OCI-LY1 (cell line): ENCODE measurements around the gene SLC25A21.

Source experiments
- H2AFZ ChIP-seq: fragments of 200-600 bp; sonication (generic), shearing (Covaris generic); 2 replicates; pipeline ENCODE4 v1.6.0; 2014; ENCODE audit warnings: antibody characterized with exemption, mild to moderate bottlenecking, low read length
- H3F3A ChIP-seq: fragments of 200-600 bp; sonication (generic), shearing (Covaris generic); 2 replicates; pipeline ENCODE4 v1.6.0; 2014; ENCODE audit warnings: mild to moderate bottlenecking, antibody characterized with exemption, low read length, moderate library complexity; ENCODE audit not compliant: insufficient read depth
- H3K27ac ChIP-seq: fragments of 200-600 bp; sonication (generic); 2 replicates; pipeline ENCODE4 v1.5.1; 2014; ENCODE audit warnings: low read length, mixed run types, mild to moderate bottlenecking, low read depth; ENCODE audit not compliant: poor library complexity, severe bottlenecking
- H3K27me3 ChIP-seq: fragments of 200-600 bp; sonication (generic); 2 replicates; pipeline ENCODE4 v1.6.0; 2014; ENCODE audit warnings: antibody characterized with exemption, mild to moderate bottlenecking, low read length, moderate library complexity; ENCODE audit not compliant: insufficient read depth
- H3K36me3 ChIP-seq: fragments of 200-600 bp; sonication (generic); 2 replicates; pipeline ENCODE4 v1.6.1; 2014; ENCODE audit warnings: mild to moderate bottlenecking, antibody characterized with exemption, low read length, moderate library complexity, mixed read lengths; ENCODE audit not compliant: insufficient read depth
- H3K4me1 ChIP-seq: fragments of 200-600 bp; sonication (generic); 2 replicates; pipeline ENCODE4 v1.5.1; 2014; ENCODE audit warnings: mild to moderate bottlenecking, low read length, moderate library complexity; ENCODE audit not compliant: insufficient read depth, severe bottlenecking
- H3K4me2 ChIP-seq: fragments of 200-600 bp; sonication (generic), shearing (Covaris generic); 2 replicates; pipeline ENCODE4 v1.6.1; 2014; ENCODE audit warnings: low read length
- H3K4me3 ChIP-seq: fragments of 200-600 bp; sonication (generic); 2 replicates; pipeline ENCODE4 v1.5.1; 2014; ENCODE audit warnings: low read length, low read depth, mild to moderate bottlenecking, mixed read lengths; ENCODE audit not compliant: poor library complexity, severe bottlenecking
- H3K79me2 ChIP-seq: fragments of 200-600 bp; shearing (Covaris generic); 2 replicates; pipeline ENCODE4 v1.6.1; 2016; ENCODE audit warnings: mixed run types, low read length, mixed read lengths; ENCODE audit not compliant: insufficient read depth
- H3K9ac ChIP-seq: fragments of 200-600 bp; sonication (generic), shearing (Covaris generic); 2 replicates; pipeline ENCODE4 v1.6.1; 2014; ENCODE audit warnings: mild to moderate bottlenecking, low read length, mixed read lengths
- H3K9me2 ChIP-seq: fragments of 200-600 bp; sonication (generic), shearing (Covaris generic); 2 replicates; pipeline ENCODE4 v1.6.1; 2014; ENCODE audit warnings: low read depth, mild to moderate bottlenecking, low read length, mixed read lengths
- H3K9me3 ChIP-seq: fragments of 200-600 bp; shearing (Covaris generic); 2 replicates; pipeline ENCODE4 v1.6.1; 2014; ENCODE audit warnings: low read length, mixed read lengths
- H4K20me1 ChIP-seq: fragments of 200-600 bp; sonication (generic), shearing (Covaris generic); 2 replicates; pipeline ENCODE4 v1.6.0; 2016; ENCODE audit warnings: mild to moderate bottlenecking, low read length; ENCODE audit not compliant: insufficient read depth
- CTCF ChIP-seq: fragments of 200-600 bp; sonication (generic), shearing (Covaris generic); IDR thresholded peaks from 2 replicates; pipeline ENCODE4 v1.5.1; 2017; ENCODE audit warnings: mild to moderate bottlenecking, antibody characterized with exemption, low read length, moderate library complexity, mixed read lengths
- EZH2 ChIP-seq: fragments of 200-600 bp; sonication (generic), shearing (Covaris generic); IDR thresholded peaks from 2 replicates; pipeline ENCODE4 v1.8.0; 2017; ENCODE audit warnings: borderline replicate concordance, mixed run types, mild to moderate bottlenecking, antibody characterized with exemption, low read length, moderate library complexity, mixed read lengths

The SLC25A21 gene

DNA sequence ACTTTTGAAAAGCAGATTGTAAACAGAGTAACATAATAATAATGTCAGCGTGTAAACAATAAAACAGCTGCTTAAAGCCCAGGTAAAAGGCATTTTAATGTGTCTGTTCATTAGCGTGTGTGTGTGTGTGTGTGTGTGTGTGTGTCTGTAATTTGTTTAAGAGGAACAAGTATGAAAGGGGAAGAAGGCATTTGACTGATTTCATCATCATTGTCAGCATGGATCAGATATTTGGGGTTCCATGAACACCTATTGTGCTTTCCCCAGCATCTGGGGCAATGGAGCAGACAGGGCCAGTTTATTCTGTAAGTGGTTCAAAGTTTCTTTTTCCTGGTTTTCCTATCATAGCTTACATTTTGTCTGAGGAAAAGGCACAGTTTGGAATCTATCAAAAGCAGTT lies 28.9 kb downstream of the SLC25A21 start:
- H3K4me3 ChIP-seq, result no peak overlapping the region
- H3K79me2 ChIP-seq, result no peaks in the 10 kb centered on the region
- no peaks in the 10 kb centered on the region for H3K9me2 ChIP-seq
- H3K36me3 ChIP-seq, result no peaks in the 10 kb centered on the region
- no peaks in the 10 kb centered on the region for H3F3A ChIP-seq
- no peak overlapping the region for H3K27ac ChIP-seq
- no peak overlapping the region for H3K9ac ChIP-seq
- no peaks in the 10 kb centered on the region for H4K20me1 ChIP-seq
- H3K4me1 ChIP-seq, result no peaks in the 10 kb centered on the region
- no peak overlapping the region for H3K4me2 ChIP-seq
- H3K27me3 ChIP-seq, result no peaks in the 10 kb centered on the region
- TF ChIP-seq CTCF (no peak), EZH2 (no peak)
- no peak overlapping the region for H2AFZ ChIP-seq
- H3K9me3 ChIP-seq, result no peaks in the 10 kb centered on the region

GRCh38 chr14:37142835-37143401 lies 29.5 kb downstream of the SLC25A21 start:
- Histone ChIP-seq H3K79me2 (no peaks in the 10 kb centered on the region), H3K9ac (no peak overlapping the region), H3K9me2 (no peaks in the 10 kb centered on the region), H2AFZ (no peak overlapping the region), H3K4me3 (no peak overlapping the region), H3K4me1 (no peaks in the 10 kb centered on the region), H3K4me2 (no peak overlapping the region), H3K36me3 (no peaks in the 10 kb centered on the region), H3K27ac (no peak overlapping the region), H3K9me3 (no peaks in the 10 kb centered on the region), H4K20me1 (no peaks in the 10 kb centered on the region), H3F3A (no peaks in the 10 kb centered on the region), H3K27me3 (no peaks in the 10 kb centered on the region)
- no peak for TF ChIP-seq EZH2
- no peak for TF ChIP-seq CTCF

- H3K27ac ChIP-seq, result no peak overlapping the region
Measured at GRCh38 chr14:37140176-37140575, 32.2 kb downstream of the SLC25A21 start.

More at GRCh38 chr14:37140176-37140575, 32.2 kb downstream of the SLC25A21 start:
- no peaks in the 10 kb centered on the region for H3K9me3 ChIP-seq
- no peak overlapping the region for H3K4me2 ChIP-seq
- no peaks in the 10 kb centered on the region for H3K36me3 ChIP-seq
- H3K4me1 ChIP-seq, result no peaks in the 10 kb centered on the region
- H3K4me3 ChIP-seq, result no peak overlapping the region
- H3K79me2 ChIP-seq, result no peaks in the 10 kb centered on the region
- no peak overlapping the region for H3K9ac ChIP-seq
- H2AFZ ChIP-seq, result no peak overlapping the region
- H4K20me1 ChIP-seq, result no peaks in the 10 kb centered on the region
- no peaks in the 10 kb centered on the region for H3F3A ChIP-seq
- H3K9me2 ChIP-seq, result no peaks in the 10 kb centered on the region
- H3K27me3 ChIP-seq, result no peaks in the 10 kb centered on the region
- TF ChIP-seq CTCF (no peak), EZH2 (no peak)
